ENCODE measurements around the gene SCN9A. TPM values are rescaled to one million over a fixed set of nuclear protein-coding genes. Genes with fewer than 3 reads are reported as not detected.

Gene SCN9A
- total RNA-seq, 2 donors from 2014 or later: 3.8 to 4.5 TPM

DNA sequence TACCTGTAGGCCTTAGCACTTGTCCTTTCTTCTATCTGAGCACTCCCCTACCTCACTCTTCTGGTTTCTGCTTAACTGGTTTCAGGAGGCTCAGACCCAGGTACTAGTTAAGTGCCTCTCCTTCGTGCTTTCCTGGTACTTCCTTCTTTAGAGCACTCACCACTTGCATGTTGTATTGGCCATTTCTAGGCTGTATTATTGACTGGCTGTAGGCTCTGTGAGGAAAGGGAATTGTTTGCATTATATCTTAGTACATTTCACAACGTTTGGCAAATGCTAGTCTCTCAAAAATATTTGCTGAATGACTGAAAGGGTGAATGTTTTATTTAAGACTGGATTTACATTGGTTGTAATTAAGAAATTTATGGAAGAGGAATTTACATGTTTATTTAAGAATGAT is 212.0 kb downstream of the SCN9A start:
- H3K27me3 ChIP-seq (replicated peaks; ENCODE audit: insufficient read depth): no peaks in the 10 kb centered on the region
- DNase-seq (ENCODE audit: low spot score) (no peak), ATAC-seq (ENCODE audit: insufficient number of reproducible peaks, low FRiP score, low read depth) (no peak)
- H3K4me3 ChIP-seq: no peak overlapping the region
- H3K27ac ChIP-seq: no peak overlapping the region
- TF ChIP-seq CTCF (IDR thresholded peaks at IDR 0.05): no peak
- no peaks in the 10 kb centered on the region for H3K9me3 ChIP-seq
- H3K4me1 ChIP-seq (ENCODE audit: control insufficient read depth in 1 of 2, low read depth in 2 of 2): no peaks in the 10 kb centered on the region
- no peaks in the 10 kb centered on the region for H3K36me3 ChIP-seq

DNA sequence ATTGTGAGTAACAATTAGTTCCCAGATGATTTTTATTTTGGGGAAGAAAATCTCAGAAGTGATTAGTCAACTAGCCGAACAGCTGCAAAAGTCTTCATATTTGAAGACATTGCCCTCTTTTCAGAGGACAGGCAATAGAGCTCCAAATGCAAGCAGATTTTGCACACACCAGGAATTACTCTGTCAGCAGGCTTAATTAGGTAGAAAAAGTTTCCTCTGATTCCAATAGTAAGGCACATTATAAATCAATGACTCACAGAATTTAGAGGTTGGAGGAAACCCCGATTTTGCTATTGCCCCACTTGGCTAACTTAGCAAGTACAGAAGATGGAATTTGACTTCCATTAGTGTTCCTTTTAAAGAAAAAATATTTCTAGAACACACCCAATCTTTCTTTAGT is 217.2 kb downstream of the SCN9A start:
- TF ChIP-seq CTCF (IDR thresholded peaks at IDR 0.05): no peak
- Histone ChIP-seq H3K36me3 (no peaks in the 10 kb centered on the region), H3K9me3 (no peaks in the 10 kb centered on the region), H3K27me3 (replicated peaks; ENCODE audit: insufficient read depth) (no peaks in the 10 kb centered on the region), H3K4me1 (ENCODE audit: control insufficient read depth in 1 of 2, low read depth in 2 of 2) (no peaks in the 10 kb centered on the region), H3K4me3 (no peak overlapping the region), H3K27ac (no peak overlapping the region)
- ATAC-seq (ENCODE audit: insufficient number of reproducible peaks, low FRiP score, low read depth): no peak
- DNase-seq (ENCODE audit: low spot score): no peak

DNA sequence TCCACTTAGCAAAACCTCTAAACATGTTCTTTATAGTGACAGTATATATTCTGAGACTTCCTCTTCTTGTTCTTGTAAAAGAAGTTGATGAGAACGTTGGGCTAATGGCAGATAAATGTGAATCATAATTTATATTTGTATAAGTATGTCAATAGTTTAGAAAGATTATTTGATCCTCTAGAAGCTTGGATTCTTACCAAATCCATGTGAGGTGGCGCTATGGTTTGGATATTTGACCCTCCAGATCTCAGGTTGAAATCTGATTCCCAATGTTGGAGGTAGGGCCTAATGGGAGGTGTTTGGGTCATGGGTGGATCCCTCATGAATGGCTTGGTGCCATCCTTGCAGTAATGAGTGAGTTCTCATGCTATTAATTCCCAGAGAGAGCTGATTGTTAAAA is 218.2 kb downstream of the SCN9A start:
- H3K36me3 ChIP-seq: no peaks in the 10 kb centered on the region
- H3K27ac ChIP-seq: no peak overlapping the region
- no peaks in the 10 kb centered on the region for H3K9me3 ChIP-seq
- H3K27me3 ChIP-seq (replicated peaks; ENCODE audit: insufficient read depth): no peaks in the 10 kb centered on the region
- H3K4me3 ChIP-seq: no peak overlapping the region
- DNase-seq (ENCODE audit: low spot score) (no peak), ATAC-seq (ENCODE audit: insufficient number of reproducible peaks, low FRiP score, low read depth) (no peak)
- TF ChIP-seq CTCF (IDR thresholded peaks at IDR 0.05): no peak
- H3K4me1 ChIP-seq (ENCODE audit: control insufficient read depth in 1 of 2, low read depth in 2 of 2): no peaks in the 10 kb centered on the region

DNA sequence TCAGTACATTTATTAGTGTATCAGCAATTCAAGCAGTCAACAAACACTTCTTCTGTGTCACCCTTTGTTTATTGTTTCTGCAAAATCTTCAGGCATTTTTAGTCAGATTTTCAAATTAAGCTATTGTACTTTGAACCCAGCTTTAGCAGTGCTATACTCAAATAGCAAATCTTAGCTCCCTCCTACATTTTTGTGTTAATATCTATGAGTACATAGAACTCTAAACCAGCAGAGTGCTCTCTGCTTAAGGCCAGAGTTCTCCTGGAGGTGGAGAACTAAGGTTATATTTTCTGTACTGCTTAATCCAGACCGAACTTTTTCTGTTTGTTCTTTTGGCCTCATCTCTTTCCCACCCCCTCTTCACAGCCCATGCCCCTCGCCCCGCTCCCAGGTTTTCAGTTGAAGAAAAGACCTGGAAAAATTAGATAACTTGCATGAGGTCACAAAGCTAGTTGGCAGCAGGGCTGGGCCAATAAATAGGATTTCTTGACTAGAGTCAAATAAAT is 218.7 kb downstream of the SCN9A start:
- H3K9me3 ChIP-seq: no peaks in the 10 kb centered on the region
- no peak for DNase-seq (ENCODE audit: low spot score)
- H3K36me3 ChIP-seq: no peaks in the 10 kb centered on the region
- H3K4me3 ChIP-seq: no peak overlapping the region
- no peaks in the 10 kb centered on the region for H3K27me3 ChIP-seq (replicated peaks; ENCODE audit: insufficient read depth)
- TF ChIP-seq CTCF (IDR thresholded peaks at IDR 0.05): no peak
- no peak for ATAC-seq (ENCODE audit: insufficient number of reproducible peaks, low FRiP score, low read depth)
- no peaks in the 10 kb centered on the region for H3K4me1 ChIP-seq (ENCODE audit: control insufficient read depth in 1 of 2, low read depth in 2 of 2)
- no peak overlapping the region for H3K27ac ChIP-seq

DNA sequence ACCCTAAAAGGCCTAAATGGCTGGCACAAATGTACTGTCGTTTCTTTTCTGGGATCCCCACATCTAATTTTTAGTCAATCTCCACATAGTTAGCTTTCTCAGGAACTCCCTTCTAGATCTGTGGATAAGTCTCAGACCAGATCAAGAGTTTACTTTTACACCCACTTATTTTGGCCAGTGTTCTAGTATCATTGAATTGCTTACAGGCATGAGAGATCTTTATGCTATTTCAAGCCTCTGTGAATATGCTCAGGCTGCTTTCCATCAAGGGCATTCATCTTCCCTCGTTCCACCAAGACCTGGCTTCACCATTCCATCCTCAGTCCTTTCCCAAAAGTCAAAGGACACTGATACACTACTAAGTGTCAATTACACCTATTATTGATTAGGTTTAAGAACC is 220.2 kb downstream of the SCN9A start:
- no peaks in the 10 kb centered on the region for H3K9me3 ChIP-seq
- H3K27me3 ChIP-seq (replicated peaks; ENCODE audit: insufficient read depth): no peaks in the 10 kb centered on the region
- no peak overlapping the region for H3K4me3 ChIP-seq
- no peaks in the 10 kb centered on the region for H3K4me1 ChIP-seq (ENCODE audit: control insufficient read depth in 1 of 2, low read depth in 2 of 2)
- ATAC-seq (ENCODE audit: insufficient number of reproducible peaks, low FRiP score, low read depth) (no peak), DNase-seq (ENCODE audit: low spot score) (no peak)
- no peak for TF ChIP-seq CTCF (IDR thresholded peaks at IDR 0.05)
- no peaks in the 10 kb centered on the region for H3K36me3 ChIP-seq
- no peak overlapping the region for H3K27ac ChIP-seq
